ENCODE data around the gene TIFAB.
"Not testable (repeated sequence)": the region's sequence is repeated elsewhere in the genome, so short reads cannot be mapped to it uniquely, and the experiment has no call there.

The TIFAB gene

GRCh38 chr5:135452321-135453030, at the start of gene TIFAB:
TSS of gene TIFAB (minus strand) at chr5:135452351. CDS start at chr5:135449939, 2,412 bp downstream.
- no peak for DNase-seq
- TF ChIP-seq GATA1 (IDR thresholded peaks at IDR 0.05; ENCODE audit: low read depth, low read length) (no peak), POLR2A (IDR thresholded peaks at IDR 0.05; ENCODE audit: low read length) (no peak)

- TF ChIP-seq POLR2A (IDR thresholded peaks at IDR 0.05; ENCODE audit: low read length) = no peak
- no peak for TF ChIP-seq GATA1 (IDR thresholded peaks at IDR 0.05; ENCODE audit: low read depth, low read length)
Measured at GRCh38 chr5:135498637-135498995, 46.5 kb upstream of the TIFAB start.

GRCh38 chr5:135497971-135498636, 46.0 kb upstream of the TIFAB start:
- DNase-seq = no peak
- TF ChIP-seq POLR2A (IDR thresholded peaks at IDR 0.05; ENCODE audit: low read length) (no peak), GATA1 (IDR thresholded peaks at IDR 0.05; ENCODE audit: low read depth, low read length) (no peak)

More at GRCh38 chr5:135498637-135498995, 46.5 kb upstream of the TIFAB start:
- DNase-seq = no peak

GRCh38 chr5:135495531-135495930, 43.4 kb upstream of the TIFAB start:
- not testable (repeated sequence) for DNase-seq

- no peak for TF ChIP-seq POLR2A (IDR thresholded peaks at IDR 0.05; ENCODE audit: low read length)
- no peak for TF ChIP-seq GATA1 (IDR thresholded peaks at IDR 0.05; ENCODE audit: low read depth, low read length)
- DNase-seq = no peak
Measured at GRCh38 chr5:135494196-135494595, 42.0 kb upstream of the TIFAB start.

- no peak for DNase-seq
- no peak for TF ChIP-seq POLR2A (IDR thresholded peaks at IDR 0.05; ENCODE audit: low read length)
Measured at GRCh38 chr5:135493406-135494180, 41.4 kb upstream of the TIFAB start.

GRCh38 chr5:135492319-135492626, 40.1 kb upstream of the TIFAB start:
- TF ChIP-seq POLR2A (IDR thresholded peaks at IDR 0.05; ENCODE audit: low read length) = no peak
- no peak for TF ChIP-seq GATA1 (IDR thresholded peaks at IDR 0.05; ENCODE audit: low read depth, low read length)
- DNase-seq = no peak

GRCh38 chr5:135491552-135492318, 39.6 kb upstream of the TIFAB start:
- TF ChIP-seq GATA1 (IDR thresholded peaks at IDR 0.05; ENCODE audit: low read depth, low read length) = no peak
- TF ChIP-seq POLR2A (IDR thresholded peaks at IDR 0.05; ENCODE audit: low read length) = no peak
- peak; percentile 19 to 68 for DNase-seq

GRCh38 chr5:135491038-135491551, 38.9 kb upstream of the TIFAB start:
- TF ChIP-seq POLR2A (IDR thresholded peaks at IDR 0.05; ENCODE audit: low read length) = no peak
- no peak for DNase-seq

- no peak for TF ChIP-seq GATA1 (IDR thresholded peaks at IDR 0.05; ENCODE audit: low read depth, low read length)
- no peak for TF ChIP-seq POLR2A (IDR thresholded peaks at IDR 0.05; ENCODE audit: low read length)
- DNase-seq = no peak
Measured at GRCh38 chr5:135490245-135491037, 38.3 kb upstream of the TIFAB start.

GRCh38 chr5:135489466-135490244, 37.5 kb upstream of the TIFAB start:
- TF ChIP-seq GATA1 (IDR thresholded peaks at IDR 0.05; ENCODE audit: low read depth, low read length) (no peak), POLR2A (IDR thresholded peaks at IDR 0.05; ENCODE audit: low read length) (no peak)
- DNase-seq = no peak

- DNase-seq = no peak
- TF ChIP-seq POLR2A (IDR thresholded peaks at IDR 0.05; ENCODE audit: low read length) (no peak), GATA1 (IDR thresholded peaks at IDR 0.05; ENCODE audit: low read depth, low read length) (no peak)
Measured at GRCh38 chr5:135488727-135489465, 36.7 kb upstream of the TIFAB start.
